GM06990 (cell line): ENCODE measurements around the gene TOLLIP.
A peak's percentile ranks its signal among the peaks of the same experiment; 100 is the strongest.

Experiments used
- DNase-seq: peaks from one replicate; pipeline ENCODE4 v3.0.0-alpha.2; 2011; ENCODE audit not compliant: insufficient read length; ENCODE audit errors: extremely low read depth
- H3K27me3 ChIP-seq: replicated peaks from 2 replicates; pipeline ENCODE4 v1.6.0; 2011; ENCODE audit warnings: low read length; ENCODE audit not compliant: control insufficient read depth, insufficient read depth
- H3K36me3 ChIP-seq: 2 replicates; pipeline ENCODE4 v1.5.1; 2011; ENCODE audit warnings: low read length; ENCODE audit not compliant: control insufficient read depth, insufficient read depth
- H3K4me3 ChIP-seq: replicated peaks from 2 replicates; pipeline ENCODE4 v1.5.1; 2011; ENCODE audit warnings: low read depth, mild to moderate bottlenecking, control low read depth, low read length
- CTCF ChIP-seq: IDR thresholded peaks from 2 replicates; pipeline ENCODE4 v1.5.1; 2011; ENCODE audit warnings: low read length, control low read depth, mild to moderate bottlenecking, inconsistent platforms; ENCODE audit not compliant: insufficient read depth, poor library complexity, severe bottlenecking

TOLLIP gene

GRCh38 chr11:1295591-1295990 is 13.8 kb downstream of the TOLLIP start:
- no peak for TF ChIP-seq CTCF
- DNase-seq = no peak
- Histone ChIP-seq H3K36me3 (peaks cover 7% of the 10 kb centered on the region), H3K27me3 (no peaks in the 10 kb centered on the region), H3K4me3 (no peak overlapping the region)

- Histone ChIP-seq H3K4me3 (no peak overlapping the region), H3K36me3 (peaks cover 5% of the 10 kb centered on the region; the same call in 1 of the 2 replicates), H3K27me3 (no peaks in the 10 kb centered on the region)
- no peak for DNase-seq
- TF ChIP-seq CTCF = no peak
Measured at GRCh38 chr11:1295086-1295485, 14.3 kb downstream of the TOLLIP start.

DNA sequence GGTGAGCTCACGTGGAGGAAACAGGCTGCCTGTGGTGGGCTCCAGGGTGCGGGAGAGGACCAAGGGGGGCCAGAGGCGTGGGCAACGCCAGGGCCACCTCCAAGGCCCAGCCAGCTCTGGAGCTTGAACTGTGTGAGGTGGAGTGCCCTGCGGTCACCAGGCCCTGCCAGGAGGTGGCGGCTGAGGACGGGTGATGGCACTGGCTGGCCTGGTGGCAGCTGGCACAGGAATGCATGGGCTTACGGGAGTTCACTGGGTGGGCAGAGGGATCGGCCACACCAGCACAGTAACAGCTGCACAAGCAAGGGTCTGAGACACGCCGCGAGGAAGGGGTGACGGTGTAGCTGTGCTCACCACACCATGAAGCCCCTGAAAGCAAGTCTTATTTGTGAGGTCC is 15.8 kb downstream of the TOLLIP start:
- peak; percentile 14 for TF ChIP-seq CTCF
- DNase-seq = no peak
- H3K4me3 ChIP-seq = no peak overlapping the region
- H3K36me3 ChIP-seq = peaks cover 14% of the 10 kb centered on the region
- H3K27me3 ChIP-seq = no peaks in the 10 kb centered on the region

DNA sequence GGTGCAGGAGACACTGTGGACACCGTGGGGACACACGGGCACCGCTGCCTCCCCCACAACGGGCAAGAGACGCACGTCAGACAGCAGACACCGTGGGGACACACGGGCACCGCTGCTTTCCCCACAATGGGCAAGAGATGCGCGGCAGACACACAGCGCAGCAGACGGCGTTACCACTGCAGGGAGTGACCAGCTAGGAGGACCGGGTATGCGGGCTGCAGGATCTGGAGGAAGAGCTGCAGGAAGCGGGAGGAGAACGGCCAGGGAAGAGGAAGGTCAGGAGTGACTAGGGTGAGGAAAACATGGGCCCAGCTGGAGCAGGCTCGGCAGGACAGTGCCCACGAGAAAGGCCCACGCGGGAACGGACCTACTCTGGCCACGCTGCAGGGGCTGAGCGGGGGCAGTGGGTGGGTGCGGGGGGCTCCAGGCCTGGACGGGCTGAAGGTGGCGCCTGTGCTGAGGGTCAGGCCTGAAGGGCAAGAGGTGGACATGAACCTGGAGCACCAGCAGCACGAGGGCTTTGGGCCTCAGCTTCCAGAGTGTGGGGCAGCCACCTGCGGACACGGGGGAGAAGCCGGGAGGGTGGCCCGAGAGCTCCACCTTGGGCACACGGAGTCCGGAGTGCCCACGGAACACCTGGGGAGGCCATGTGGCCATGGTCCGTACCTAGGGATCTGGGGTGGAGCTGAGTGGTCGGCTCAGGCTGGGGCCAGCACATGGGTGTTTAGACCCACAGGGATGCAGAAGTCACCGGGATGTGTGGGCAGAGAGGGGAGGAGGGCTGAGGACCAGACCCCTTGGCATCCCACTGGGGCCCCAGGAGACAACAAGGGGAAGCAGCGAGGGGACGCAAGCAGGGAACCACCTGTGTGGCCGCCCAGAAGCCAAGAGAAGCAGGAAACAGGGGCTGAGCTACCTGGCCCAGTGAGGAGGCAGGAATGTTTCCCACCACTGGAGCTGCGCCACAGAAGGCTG is 16.5 kb downstream of the TOLLIP start:
- Histone ChIP-seq H3K4me3 (no peak overlapping the region), H3K36me3 (peaks cover 19% of the 10 kb centered on the region), H3K27me3 (no peaks in the 10 kb centered on the region)
- no peak for TF ChIP-seq CTCF
- no peak for DNase-seq

DNA sequence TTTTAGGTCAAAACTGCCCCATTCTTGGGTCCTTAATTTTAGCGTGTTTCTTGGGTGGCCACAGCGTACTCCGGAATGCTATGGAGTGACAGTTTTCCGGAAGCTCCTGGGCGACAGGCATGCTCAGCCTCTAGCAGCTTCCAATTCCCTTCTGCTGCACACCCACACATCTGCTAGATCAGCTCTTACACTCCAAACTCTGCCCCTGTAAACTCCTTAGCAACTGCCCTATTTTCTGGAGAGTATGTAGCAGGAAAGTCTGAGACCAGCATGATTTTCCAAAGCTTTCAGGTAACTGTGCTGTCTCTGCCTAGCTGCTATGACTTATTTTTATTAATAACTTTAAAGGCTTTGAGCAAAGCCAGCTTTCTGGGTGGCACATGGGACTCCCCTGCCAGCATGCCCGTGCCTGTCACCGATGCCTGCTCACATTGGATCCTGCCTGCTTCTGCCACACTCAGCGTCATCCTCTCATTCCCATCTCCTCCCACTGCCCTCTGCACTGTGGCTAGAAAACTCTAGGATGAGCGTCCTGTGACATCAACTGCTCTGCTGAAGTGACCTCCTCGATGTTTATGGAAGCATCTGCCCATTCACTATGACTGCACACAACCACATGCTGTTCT is 17.3 kb downstream of the TOLLIP start:
- H3K36me3 ChIP-seq = peaks cover 17% of the 10 kb centered on the region
- no peak for TF ChIP-seq CTCF
- DNase-seq = no peak
- H3K27me3 ChIP-seq = no peaks in the 10 kb centered on the region
- H3K4me3 ChIP-seq = no peak overlapping the region
